HepG2 (cell line): ENCODE results near the gene CLPX. TPM values are rescaled to one million over a fixed set of nuclear protein-coding genes. Genes with fewer than 3 reads are reported as not detected.

Source experiments
- ATAC-seq: fragments of 200-7000 bp; cut with Tn5 transposase; 3 replicates; pipeline ENCODE4 v1.9.1; 2020; ENCODE audit warnings: mild to moderate bottlenecking, moderate library complexity
- BruUV-seq: library from RNA; stranded (reverse); fragments of 400-500 nt; replicated peaks from 2 replicates; lab custom pipeline; 2021; lab: Mats Ljungman, UMichigan
- CTCF ChIA-PET: fragments of 300-600 bp; formaldehyde crosslinking; extraction: SDS; loops from one replicate; lab custom pipeline; 2021; ENCODE audit warnings: low total read pairs, inconsistent platforms, low intra/inter-chr PET ratio; lab: Yijun Ruan, JAX
- POLR2A ChIA-PET: fragments of 350-600 bp; sonication (Branson Sonifier 250); formaldehyde crosslinking; loops from one replicate; lab custom pipeline; 2020; ENCODE audit warnings: antibody characterized with exemption, inconsistent platforms; lab: Yijun Ruan, JAX
- DNase-seq: peaks from one replicate; pipeline ENCODE4 v3.0.0-alpha.2; 2015; ENCODE audit warnings: low spot score
- FAIRE-seq: peaks from 3 replicates; lab custom pipeline; 2011; peaks lifted over from hg19 to GRCh38; lab: Jason Lieb, UNC
- H2AFZ ChIP-seq: one replicate; pipeline ENCODE4 v1.6.1; 2011; ENCODE audit warnings: low read length, inconsistent platforms
- H3K27ac ChIP-seq: fragments of 300-600 bp; 3 replicates; pipeline ENCODE4 v1.8.0; 2011; ENCODE audit warnings: mixed run types, mild to moderate bottlenecking, mixed read lengths, low read length, inconsistent platforms; ENCODE audit not compliant: insufficient read depth; ENCODE audit errors: extremely low read length
- H3K27me3 ChIP-seq, 2 experiments: fragments of 200-600 bp in 1 of 2; 2 replicates in 1 of 2; 3 replicates in 1 of 2; pipeline versions ENCODE4 v1.6.0 to v1.8.0; 2011; ENCODE audit warnings: low read length in 2 of 2, mild to moderate bottlenecking in 2 of 2, moderate library complexity in 2 of 2, inconsistent platforms in 1 of 2; ENCODE audit not compliant: insufficient read depth in 2 of 2, control insufficient read depth in 1 of 2
- H3K36me3 ChIP-seq, 2 experiments: fragments of 200-600 bp in 1 of 2; replicated peaks in 1 of 2; 2 replicates in 1 of 2; 3 replicates in 1 of 2; pipeline versions ENCODE4 v1.5.1 to v1.8.0; 2011; ENCODE audit warnings: low read length in 2 of 2, inconsistent platforms in 1 of 2; ENCODE audit not compliant: insufficient read depth in 2 of 2, control insufficient read depth in 1 of 2
- H3K4me1 ChIP-seq: 2 replicates; pipeline ENCODE4 v1.5.1; 2012; ENCODE audit warnings: low read length, inconsistent platforms; ENCODE audit not compliant: insufficient read depth
- H3K4me2 ChIP-seq: 2 replicates; pipeline ENCODE4 v1.6.0; 2011; ENCODE audit warnings: low read depth, low read length, inconsistent platforms
- H3K4me3 ChIP-seq, 3 experiments: fragments of 200-600 bp in 1 of 3; sonication (generic), shearing (Covaris generic) in 1 of 3; replicated peaks in 1 of 3; 2 replicates each; pipeline ENCODE4 v1.5.1; 2011 to 2016; ENCODE audit warnings: low read length in 3 of 3, inconsistent platforms in 2 of 3, low read depth in 2 of 3, mild to moderate bottlenecking in 2 of 3, control low read depth in 1 of 3, mixed read lengths in 1 of 3; ENCODE audit not compliant: insufficient read depth in 1 of 3
- H3K79me2 ChIP-seq: one replicate; pipeline ENCODE4 v1.6.1; 2011; ENCODE audit warnings: low read length, inconsistent platforms; ENCODE audit not compliant: insufficient read depth
- H3K9ac ChIP-seq: 2 replicates; pipeline ENCODE4 v1.6.0; 2011; ENCODE audit warnings: mild to moderate bottlenecking, low read depth, low read length, inconsistent platforms; ENCODE audit not compliant: insufficient read depth
- H3K9me3 ChIP-seq: 2 replicates; pipeline ENCODE4 v1.5.1; 2012; ENCODE audit warnings: mild to moderate bottlenecking, low read length
- H4K20me1 ChIP-seq: 2 replicates; pipeline ENCODE4 v1.6.0; 2011; ENCODE audit warnings: inconsistent platforms, mild to moderate bottlenecking, low read length, moderate library complexity; ENCODE audit not compliant: insufficient read depth
- DR1 ChIP-seq: sonication (generic); formaldehyde crosslinking; IDR thresholded peaks from 2 replicates; pipeline ENCODE4 v1.8.0; 2021; ENCODE audit warnings: mild to moderate bottlenecking, missing genetic modification reagents, inconsistent platforms
- EEA1 ChIP-seq: sonication (generic); formaldehyde crosslinking; IDR thresholded peaks from 2 replicates; pipeline ENCODE4 v1.5.1; 2020; ENCODE audit warnings: mild to moderate bottlenecking, missing genetic modification reagents, borderline replicate concordance
- FOXJ3 ChIP-seq: sonication (generic); formaldehyde crosslinking; IDR thresholded peaks from 2 replicates; pipeline ENCODE4 v1.4.0; 2020; ENCODE audit warnings: missing genetic modification reagents, mild to moderate bottlenecking, borderline replicate concordance
- HNRNPLL ChIP-seq: fragments of 200-400 bp; formaldehyde crosslinking; IDR thresholded peaks from 2 replicates; pipeline ENCODE4 v1.6.1; 2017; ENCODE audit warnings: mild to moderate bottlenecking, low read depth, low read length; ENCODE audit not compliant: poor library complexity, severe bottlenecking
- MBNL3 ChIP-seq: fragments of 250-450 bp; sonication (Bioruptor Pico); conservative IDR thresholded peaks from 2 replicates; pipeline ENCODE4 v1.8.0; 2022; ENCODE audit warnings: mild to moderate bottlenecking, inconsistent platforms
- RARA ChIP-seq: IDR thresholded peaks from 2 replicates; pipeline ENCODE4 v1.6.1; 2016; ENCODE audit warnings: missing genetic modification reagents, missing compliant biosample characterization
- SIX4 ChIP-seq: sonication (generic); formaldehyde crosslinking; IDR thresholded peaks from 2 replicates; pipeline ENCODE4 v1.4.0; 2020; ENCODE audit warnings: missing genetic modification reagents
- ZFP62 ChIP-seq: sonication (generic); formaldehyde crosslinking; IDR thresholded peaks from 2 replicates; pipeline ENCODE4 v1.4.0; 2020; ENCODE audit warnings: missing genetic modification reagents
- ZNF3 ChIP-seq: IDR thresholded peaks from 2 replicates; pipeline ENCODE4 v1.7.0; 2017; ENCODE audit warnings: inconsistent platforms
- ZNF557 ChIP-seq: sonication (generic); formaldehyde crosslinking; IDR thresholded peaks from 2 replicates; pipeline ENCODE4 v1.4.0; 2020; ENCODE audit warnings: missing genetic modification reagents
- WGBS: methylation state at CpG from one replicate; pipeline ENCODE4 v1.1.6; 2017; ENCODE audit warnings: low lambda C conversion rate; 5-methylcytosine and 5-hydroxymethylcytosine counted together
- in situ Hi-C: cut with HindIII; loops from 2 replicates; pipeline ENCODE4 v1.10.0; 2017; ENCODE audit warnings: low pct_unique_long_range_greater_than_20kb; ENCODE audit not compliant: extremely low pct_ligation_motif_present
- intact Hi-C: fragments of 100-400 bp; cut with micrococcal nuclease; formaldehyde crosslinking; loops from one replicate; pipeline ENCODE4 v1.10.0; 2022; ENCODE audit not compliant: unreplicated experiment
- polyA plus RNA-seq, 8 experiments: library from polyadenylated mRNA; depleted of rRNA in 3 of 8; stranded (reverse) in 7 of 8; unstranded in 1 of 8; fragments of >200 nt; fragmentation: Illumina TruSeq in 4 of 8; extraction: Trizol in 4 of 8; gene quantifications; 2 replicates each; pipeline versions ENCODE4 v1.2.1 to v1.2.3, GENCODE V29; 2011 to 2016; ENCODE audit warnings: low read depth in 4 of 8, missing spikeins in 1 of 8, mixed read lengths in 1 of 8; ENCODE audit not compliant: insufficient read depth in 1 of 8
- total RNA-seq, 5 experiments: library from RNA; depleted of rRNA; stranded (reverse); fragments of >200 nt; fragmentation: Illumina TruSeq; extraction: Trizol; gene quantifications; 2 replicates each; pipeline ENCODE4 v1.2.3, GENCODE V29; 2016; ENCODE audit warnings: low read depth in 1 of 5
- TF ChIP-seq, protein P1 (sequence below): sonication (generic); formaldehyde crosslinking; IDR thresholded peaks from 2 replicates; pipeline ENCODE4 v1.4.0; 2020; ENCODE audit warnings: missing genetic modification reagents
- TF ChIP-seq, protein P2 (sequence below): sonication (generic); formaldehyde crosslinking; IDR thresholded peaks from 2 replicates; pipeline ENCODE4 v1.4.0; 2020; ENCODE audit warnings: mild to moderate bottlenecking, low read depth, missing genetic modification reagents
- TF ChIP-seq, protein P3 (sequence below): sonication (generic); formaldehyde crosslinking; IDR thresholded peaks from 2 replicates; pipeline ENCODE4 v1.5.1; 2020; ENCODE audit warnings: mild to moderate bottlenecking, missing genetic modification reagents, borderline replicate concordance

The CLPX gene
- total and polyA plus RNA-seq, 2 of the 13 experiments (the other 11 are each of a cell fraction or from before 2014, with no cell fraction given) = 33.9 to 61.3 TPM

DNA sequence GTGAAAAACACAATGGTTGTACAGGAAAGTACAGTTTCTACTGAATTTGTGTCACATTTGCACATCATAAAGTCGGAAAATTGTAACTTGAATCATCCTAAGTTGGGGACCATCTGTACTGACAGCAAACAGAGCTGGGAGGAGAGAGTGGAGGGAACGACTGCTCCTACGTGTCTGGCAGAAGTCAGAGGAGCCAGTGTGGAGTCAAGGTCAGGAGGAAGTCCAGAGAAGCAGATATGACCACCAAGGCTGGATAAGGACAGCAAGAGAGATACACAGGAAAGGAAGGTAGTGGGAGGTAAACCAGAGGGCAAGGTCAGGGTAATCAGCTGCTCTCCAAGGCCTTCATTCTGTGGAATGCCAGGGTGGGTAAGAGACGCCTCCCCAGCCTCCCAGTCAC, 28.9 kb upstream of the CLPX start:
- CTCF ChIA-PET = no interaction called here
- intact Hi-C loops = no loop called here

DNA sequence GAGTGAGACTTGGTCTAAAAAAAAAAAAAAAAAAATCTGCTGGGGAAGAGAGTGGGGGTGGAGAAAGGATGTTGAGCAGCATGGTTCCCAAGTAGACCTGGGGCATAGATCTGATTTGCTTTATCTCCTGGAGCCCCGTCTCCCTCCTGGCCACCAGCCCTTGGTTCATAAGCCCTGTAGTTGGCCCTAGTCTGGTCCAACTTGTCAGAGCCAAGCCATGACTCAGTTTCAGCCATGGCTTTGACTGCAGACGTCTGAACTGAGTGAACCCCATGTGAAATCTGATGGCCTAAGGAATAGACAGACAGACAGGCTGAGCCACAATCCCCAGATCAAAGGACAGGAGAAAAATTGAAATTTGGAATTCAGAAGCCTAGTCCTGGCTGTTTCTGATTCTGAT, 28.1 kb upstream of the CLPX start:
- DNase-seq (no peak), ATAC-seq (no peak), FAIRE-seq (no peak)
- no peak overlapping the region for H3K27ac ChIP-seq
- peaks cover 4 to 35% of the 10 kb centered on the region in 2 experiments; a peak in 3 of 5 replicates for H3K27me3 ChIP-seq
- ChIA-PET POLR2A (no interaction called here), CTCF (no interaction called here)
- H3K9ac ChIP-seq = no peak overlapping the region
- no peak overlapping the region for H3K4me3 ChIP-seq
- H2AFZ ChIP-seq = no peak overlapping the region
- H3K36me3 ChIP-seq = no peaks in the 10 kb centered on the region
- no peaks in the 10 kb centered on the region for H4K20me1 ChIP-seq
- H3K4me2 ChIP-seq = no peak overlapping the region
- BruUV-seq = no TSS peak
- no peaks in the 10 kb centered on the region for H3K9me3 ChIP-seq
- 17% methylated on average over 2 of the region's 2 CpGs for WGBS
- H3K4me1 ChIP-seq = peaks cover 23% of the 10 kb centered on the region
- no peaks in the 10 kb centered on the region for H3K79me2 ChIP-seq
- in situ Hi-C loops (no loop called here), intact Hi-C loops (no loop called here)
- TF ChIP-seq ZFP62 (CRISPR knock-in tag) (no peak), HNRNPLL (no peak), EEA1 (CRISPR knock-in tag) (no peak), ZNF557 (no peak), SIX4 (no peak), FOXJ3 (CRISPR knock-in tag) (no peak), MBNL3 (CRISPR knock-in tag) (no peak), DR1 (no peak)
- TF ChIP-seq, protein P1, sequence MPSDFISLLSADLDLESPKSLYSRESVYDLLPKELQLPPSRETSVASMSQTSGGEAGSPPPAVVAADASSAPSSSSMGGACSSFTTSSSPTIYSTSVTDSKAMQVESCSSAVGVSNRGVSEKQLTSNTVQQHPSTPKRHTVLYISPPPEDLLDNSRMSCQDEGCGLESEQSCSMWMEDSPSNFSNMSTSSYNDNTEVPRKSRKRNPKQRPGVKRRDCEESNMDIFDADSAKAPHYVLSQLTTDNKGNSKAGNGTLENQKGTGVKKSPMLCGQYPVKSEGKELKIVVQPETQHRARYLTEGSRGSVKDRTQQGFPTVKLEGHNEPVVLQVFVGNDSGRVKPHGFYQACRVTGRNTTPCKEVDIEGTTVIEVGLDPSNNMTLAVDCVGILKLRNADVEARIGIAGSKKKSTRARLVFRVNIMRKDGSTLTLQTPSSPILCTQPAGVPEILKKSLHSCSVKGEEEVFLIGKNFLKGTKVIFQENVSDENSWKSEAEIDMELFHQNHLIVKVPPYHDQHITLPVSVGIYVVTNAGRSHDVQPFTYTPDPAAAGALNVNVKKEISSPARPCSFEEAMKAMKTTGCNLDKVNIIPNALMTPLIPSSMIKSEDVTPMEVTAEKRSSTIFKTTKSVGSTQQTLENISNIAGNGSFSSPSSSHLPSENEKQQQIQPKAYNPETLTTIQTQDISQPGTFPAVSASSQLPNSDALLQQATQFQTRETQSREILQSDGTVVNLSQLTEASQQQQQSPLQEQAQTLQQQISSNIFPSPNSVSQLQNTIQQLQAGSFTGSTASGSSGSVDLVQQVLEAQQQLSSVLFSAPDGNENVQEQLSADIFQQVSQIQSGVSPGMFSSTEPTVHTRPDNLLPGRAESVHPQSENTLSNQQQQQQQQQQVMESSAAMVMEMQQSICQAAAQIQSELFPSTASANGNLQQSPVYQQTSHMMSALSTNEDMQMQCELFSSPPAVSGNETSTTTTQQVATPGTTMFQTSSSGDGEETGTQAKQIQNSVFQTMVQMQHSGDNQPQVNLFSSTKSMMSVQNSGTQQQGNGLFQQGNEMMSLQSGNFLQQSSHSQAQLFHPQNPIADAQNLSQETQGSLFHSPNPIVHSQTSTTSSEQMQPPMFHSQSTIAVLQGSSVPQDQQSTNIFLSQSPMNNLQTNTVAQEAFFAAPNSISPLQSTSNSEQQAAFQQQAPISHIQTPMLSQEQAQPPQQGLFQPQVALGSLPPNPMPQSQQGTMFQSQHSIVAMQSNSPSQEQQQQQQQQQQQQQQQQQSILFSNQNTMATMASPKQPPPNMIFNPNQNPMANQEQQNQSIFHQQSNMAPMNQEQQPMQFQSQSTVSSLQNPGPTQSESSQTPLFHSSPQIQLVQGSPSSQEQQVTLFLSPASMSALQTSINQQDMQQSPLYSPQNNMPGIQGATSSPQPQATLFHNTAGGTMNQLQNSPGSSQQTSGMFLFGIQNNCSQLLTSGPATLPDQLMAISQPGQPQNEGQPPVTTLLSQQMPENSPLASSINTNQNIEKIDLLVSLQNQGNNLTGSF (CRISPR knock-in tag) = no peak
- TF ChIP-seq, protein P2, sequence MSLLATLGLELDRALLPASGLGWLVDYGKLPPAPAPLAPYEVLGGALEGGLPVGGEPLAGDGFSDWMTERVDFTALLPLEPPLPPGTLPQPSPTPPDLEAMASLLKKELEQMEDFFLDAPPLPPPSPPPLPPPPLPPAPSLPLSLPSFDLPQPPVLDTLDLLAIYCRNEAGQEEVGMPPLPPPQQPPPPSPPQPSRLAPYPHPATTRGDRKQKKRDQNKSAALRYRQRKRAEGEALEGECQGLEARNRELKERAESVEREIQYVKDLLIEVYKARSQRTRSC = no peak
- TF ChIP-seq, protein P3, sequence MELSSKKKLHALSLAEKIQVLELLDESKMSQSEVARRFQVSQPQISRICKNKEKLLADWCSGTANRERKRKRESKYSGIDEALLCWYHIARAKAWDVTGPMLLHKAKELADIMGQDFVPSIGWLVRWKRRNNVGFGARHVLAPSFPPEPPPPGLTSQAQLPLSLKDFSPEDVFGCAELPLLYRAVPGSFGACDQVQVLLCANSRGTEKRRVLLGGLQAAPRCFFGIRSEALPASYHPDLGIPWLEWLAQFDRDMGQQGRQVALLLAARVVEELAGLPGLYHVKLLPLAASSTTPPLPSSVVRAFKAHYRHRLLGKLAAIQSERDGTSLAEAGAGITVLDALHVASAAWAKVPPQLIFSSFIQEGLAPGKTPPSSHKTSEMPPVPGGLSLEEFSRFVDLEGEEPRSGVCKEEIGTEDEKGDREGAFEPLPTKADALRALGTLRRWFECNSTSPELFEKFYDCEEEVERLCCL = no peak

More for the DNA sequence above, 28.9 kb upstream of the CLPX start:
- Histone ChIP-seq H3K4me2 (no peak overlapping the region), H3K4me3 (no peak overlapping the region), H3K79me2 (no peaks in the 10 kb centered on the region), H4K20me1 (no peaks in the 10 kb centered on the region), H3K9ac (no peak overlapping the region), H2AFZ (no peak overlapping the region), H3K4me1 (peaks cover 23% of the 10 kb centered on the region), H3K27ac (no peak overlapping the region), H3K27me3 (peaks cover 5 to 35% of the 10 kb centered on the region in 2 experiments; a peak in 4 of 5 replicates), H3K9me3 (no peaks in the 10 kb centered on the region), H3K36me3 (no peaks in the 10 kb centered on the region)
- POLR2A ChIA-PET = interaction anchor here (1.0 kb wide), 1 partner anchor 86 kb away, joined by 5 read pairs; no protein-coding TSS in a partner anchor
- WGBS = 6% methylated on average over 4 of the region's 4 CpGs
- TF ChIP-seq RARA (CRISPR knock-in tag) = peak; percentile 30; the same call in 1 of the 2 replicates
- TF ChIP-seq ZNF3 (CRISPR knock-in tag) = no peak
- in situ Hi-C loops = no loop called here
- FAIRE-seq (no peak), DNase-seq (no peak), ATAC-seq (no peak)
- BruUV-seq = no TSS peak
